GM18498 (cell line): Measurements from ENCODE around the gene MARS1.
"Not testable (repeated sequence)": the region's sequence is repeated elsewhere in the genome, so short reads cannot be mapped to it uniquely, and the experiment has no call there.

ENCODE experiments used
- ATAC-seq: cut with Tn5 transposase; IDR thresholded peaks from one replicate; pipeline ENCODE4 v1.9.1; 2021; ENCODE audit warnings: mild to moderate bottlenecking, moderate library complexity; ENCODE audit not compliant: unreplicated experiment

Gene MARS1

DNA sequence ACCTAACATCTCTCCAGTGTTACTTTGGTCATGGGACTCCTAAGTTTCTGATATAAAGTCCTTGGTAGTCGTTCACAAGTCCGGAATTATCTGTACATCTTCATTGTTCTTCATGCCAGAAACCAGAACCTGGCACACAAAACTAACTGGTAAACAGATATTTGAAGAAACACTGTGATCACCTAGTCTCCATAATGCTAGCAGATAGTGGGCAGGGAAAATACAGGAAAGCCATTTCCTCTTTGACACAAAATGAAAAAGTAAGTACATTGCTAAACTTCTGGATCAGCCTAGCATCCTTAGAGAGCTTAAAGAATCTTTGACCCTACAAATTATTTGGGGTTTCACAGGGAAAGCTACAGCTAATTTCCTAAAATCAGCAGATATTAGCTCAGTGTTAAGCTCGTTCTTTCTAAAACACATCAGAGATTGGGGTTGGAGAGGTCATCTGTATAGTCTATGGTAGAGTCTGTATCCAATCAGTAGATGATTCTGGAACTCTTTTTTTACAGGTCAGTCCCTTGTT is 27.6 kb downstream of the MARS1 start:
- ATAC-seq: no peak

DNA sequence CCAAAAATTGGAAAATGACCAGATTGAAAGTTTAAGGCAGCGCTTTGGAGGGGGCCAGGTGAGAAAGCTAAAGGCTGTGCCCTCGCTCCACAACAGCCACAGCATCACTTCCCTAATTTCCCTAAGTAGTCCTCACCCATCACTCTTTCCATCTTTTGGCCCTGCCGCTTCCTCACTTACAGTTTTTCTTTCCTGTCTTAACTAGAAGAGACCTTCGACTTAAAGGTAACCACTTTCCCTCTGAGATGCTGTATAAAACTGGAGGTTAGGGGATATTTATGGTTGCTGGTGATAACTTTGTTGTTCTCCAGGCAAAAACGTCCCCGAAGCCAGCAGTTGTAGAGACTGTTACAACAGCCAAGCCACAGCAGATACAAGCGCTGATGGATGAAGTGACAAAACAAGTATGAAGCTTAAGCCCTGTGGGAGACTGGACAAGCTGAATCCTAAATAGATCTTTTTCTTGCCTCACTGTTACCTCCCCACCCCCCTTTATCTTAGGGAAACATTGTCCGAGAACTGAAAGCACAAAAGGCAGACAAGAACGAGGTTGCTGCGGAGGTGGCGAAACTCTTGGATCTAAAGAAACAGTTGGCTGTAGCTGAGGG is 28.2 kb downstream of the MARS1 start:
- no peak for ATAC-seq

DNA sequence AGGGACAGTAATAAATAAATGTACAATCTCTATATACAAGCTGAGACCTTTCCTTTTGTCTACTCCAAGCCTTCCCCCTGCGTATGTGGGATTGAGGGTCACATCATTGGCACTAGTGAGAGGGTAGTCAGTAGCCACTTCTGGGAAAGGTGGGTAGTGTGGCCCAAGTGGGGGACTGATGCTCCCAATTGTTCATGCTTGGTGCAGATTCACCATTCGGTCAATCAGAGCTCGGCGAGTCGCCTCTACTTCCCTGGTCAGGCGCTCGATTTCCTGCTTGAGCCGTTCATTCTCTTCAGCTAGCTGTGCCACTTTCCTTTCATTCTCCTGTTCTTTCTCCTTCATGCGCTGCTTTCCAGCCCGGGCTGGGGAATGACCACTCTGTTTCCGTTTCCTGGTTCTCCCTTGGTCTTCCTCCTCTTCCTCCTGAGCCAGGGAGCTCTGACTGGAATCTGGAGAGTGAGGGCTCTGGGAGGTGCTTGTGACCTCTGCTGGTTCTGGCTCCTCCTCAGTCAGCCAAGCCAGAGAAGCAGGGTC is 28.8 kb downstream of the MARS1 start:
- ATAC-seq: no peak

DNA sequence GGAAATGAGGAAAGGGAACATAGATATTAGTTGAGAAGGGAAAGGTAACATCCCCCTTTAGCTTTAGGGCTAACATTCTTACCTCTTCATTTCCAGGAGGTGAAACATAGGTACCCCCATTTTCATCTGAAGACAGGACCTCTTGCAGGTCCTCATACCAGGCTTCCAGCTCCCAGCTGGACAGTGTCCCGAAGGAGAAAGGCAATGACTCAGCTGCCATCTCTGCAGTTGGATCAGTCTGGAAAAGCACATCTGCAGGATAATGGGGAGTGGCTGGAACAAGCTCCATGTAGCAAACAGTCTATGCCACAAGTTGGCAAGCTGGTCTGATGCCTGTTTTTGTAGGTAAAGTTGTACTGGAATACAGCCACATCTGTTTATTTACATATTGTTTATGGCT is 29.3 kb downstream of the MARS1 start:
- no peak for ATAC-seq

DNA sequence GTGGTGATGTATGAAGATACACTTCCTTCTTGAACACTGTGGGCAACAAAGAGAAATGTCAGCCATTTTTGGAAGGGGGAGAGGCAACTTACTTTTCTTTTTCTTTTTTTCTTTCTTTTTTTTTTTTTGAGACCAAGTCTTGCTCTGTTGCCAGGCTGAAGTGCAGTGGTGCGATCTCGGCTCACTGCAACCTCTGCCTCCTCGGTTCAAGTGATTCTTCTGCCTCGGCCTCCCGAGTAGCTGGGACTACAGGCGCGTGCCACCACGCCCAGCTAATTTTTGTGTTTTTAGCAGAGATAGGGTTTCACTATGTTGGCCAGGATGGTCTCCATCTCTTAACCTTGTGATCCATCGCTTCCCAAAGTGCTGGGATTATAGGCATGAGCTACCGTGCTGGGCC is 29.9 kb downstream of the MARS1 start:
- not testable (repeated sequence) for ATAC-seq

DNA sequence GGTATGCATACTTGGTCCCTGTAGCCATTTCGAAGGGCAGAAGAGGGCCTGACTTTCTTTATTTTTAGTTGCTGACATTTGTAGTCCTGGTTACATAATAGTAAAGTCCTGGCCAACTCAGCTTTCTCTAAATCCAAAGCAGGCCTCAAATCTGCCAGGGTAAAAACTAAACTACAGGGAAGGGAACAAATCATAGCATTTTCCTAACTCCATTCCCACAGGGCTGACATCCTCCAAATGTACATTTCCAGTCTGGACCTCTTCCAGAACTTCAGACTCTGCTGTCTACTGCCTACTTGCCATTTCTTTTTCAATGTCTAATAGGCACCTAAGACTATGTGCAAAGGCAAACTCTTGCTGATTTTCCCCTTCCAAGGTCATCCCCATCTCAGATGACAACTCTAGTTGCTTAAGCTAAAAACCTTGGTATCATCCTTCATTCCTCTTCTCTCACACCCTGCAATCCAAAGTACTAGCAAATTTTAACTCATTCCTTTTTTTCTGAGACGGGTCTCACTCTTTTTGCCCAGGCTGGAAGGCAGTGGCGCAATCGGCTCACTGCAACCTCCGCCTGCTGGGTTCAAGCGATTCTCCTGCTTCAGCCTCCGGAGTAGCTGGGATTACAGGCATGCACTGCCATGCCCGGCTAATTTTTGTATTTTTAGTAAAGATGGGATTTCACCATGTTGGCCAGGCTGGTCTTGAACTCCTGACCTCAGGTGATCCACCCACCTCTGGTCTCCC is 30.5 kb downstream of the MARS1 start:
- ATAC-seq: no peak

DNA sequence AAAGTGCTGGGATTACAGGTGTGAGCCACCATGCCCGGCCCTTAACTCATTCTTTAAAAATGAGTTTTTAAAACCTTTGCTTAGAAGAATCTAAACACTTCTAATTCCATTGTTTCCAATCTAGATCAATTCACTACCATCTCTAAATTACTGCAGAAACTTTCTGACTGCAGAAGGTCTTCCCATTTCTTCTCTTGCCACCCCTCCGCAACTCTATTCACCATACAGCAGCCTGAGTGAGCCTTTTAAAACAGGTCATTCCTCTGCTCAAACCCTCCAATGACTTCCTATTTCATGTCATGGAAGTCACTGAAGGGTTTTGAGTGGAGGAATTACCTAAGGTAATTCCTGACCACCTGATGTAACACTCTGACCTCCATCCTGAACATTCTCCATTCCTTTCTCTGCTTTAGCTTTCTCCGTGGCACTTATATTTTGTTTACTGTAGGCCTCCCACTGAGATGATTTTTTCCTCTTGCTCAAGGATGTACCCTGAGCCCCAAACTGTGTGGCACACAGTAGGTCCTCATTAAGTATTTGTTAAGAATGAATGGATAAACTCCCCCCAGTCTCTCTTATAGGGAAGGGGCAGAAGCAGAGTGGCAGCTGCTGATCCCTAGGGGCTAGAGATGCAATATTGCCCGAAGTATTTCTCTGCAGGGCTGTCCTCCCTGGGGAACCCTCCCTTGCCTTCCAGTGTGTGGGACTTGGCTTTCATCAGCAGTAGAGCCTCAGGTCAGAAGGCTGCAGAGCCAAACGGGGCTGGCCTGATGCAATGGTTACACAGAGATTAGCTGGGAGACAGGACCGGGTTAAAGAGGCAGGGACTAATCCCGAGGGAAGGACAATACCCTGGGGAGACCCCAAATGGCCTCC is 31.3 kb downstream of the MARS1 start:
- ATAC-seq: no peak

DNA sequence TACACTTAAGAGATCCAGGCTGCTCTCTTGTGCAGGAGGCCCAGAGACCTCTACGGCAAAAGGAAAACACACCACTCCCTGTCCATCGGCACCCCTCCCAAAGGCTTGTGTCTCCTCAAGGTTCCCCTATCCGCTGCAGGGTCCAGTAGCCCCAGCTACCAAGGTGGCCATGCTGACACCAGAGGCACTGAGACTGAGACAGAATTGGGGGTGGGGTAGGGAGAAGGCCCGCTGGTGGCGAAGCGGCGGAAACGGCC is 31.9 kb downstream of the MARS1 start:
- peak; percentile 2 for ATAC-seq

DNA sequence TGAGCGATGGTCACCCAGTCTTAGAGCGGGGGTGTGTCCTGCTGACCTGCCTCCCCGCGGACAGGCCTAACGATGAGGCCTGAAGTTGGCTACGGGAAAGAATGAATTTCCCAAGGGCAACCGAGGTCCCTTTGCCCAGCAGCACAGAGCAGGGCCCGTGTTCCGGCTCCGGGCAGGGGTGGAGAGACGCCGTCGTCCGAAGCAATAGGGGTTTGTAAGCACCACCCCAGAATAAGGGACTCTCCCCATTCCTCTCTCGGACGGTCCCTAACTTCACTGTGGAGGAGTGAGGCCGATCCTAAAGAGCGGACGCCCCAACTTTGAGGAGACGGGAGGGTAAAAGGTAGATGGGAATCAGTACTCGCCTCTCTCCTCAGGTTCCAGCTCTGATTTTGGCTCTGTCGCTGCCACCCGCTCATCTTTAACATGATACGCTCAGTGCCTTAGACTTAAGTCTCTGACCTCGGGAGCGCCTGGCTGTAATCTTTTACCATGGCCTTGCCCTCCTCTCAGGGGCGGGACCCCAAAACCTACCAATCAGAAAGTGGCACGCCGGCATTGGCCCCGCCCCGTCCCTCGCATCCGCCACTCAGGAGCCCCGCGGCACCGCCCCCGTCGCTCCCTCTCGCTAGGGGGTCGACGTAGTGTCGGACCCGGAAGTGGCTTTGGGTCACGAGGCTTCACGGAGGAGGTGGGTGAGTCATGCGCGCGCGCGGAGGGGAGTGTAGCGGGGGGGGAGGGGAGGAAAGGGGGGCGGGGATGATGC is 32.4 kb downstream of the MARS1 start, which contains the start of gene DDIT3:
DDIT3 (minus strand) TSS at position 462 of the 766 bp plus-strand sequence. CDS start 3,108 bp downstream, outside the sequence.
- peak; percentile 71 for ATAC-seq

DNA sequence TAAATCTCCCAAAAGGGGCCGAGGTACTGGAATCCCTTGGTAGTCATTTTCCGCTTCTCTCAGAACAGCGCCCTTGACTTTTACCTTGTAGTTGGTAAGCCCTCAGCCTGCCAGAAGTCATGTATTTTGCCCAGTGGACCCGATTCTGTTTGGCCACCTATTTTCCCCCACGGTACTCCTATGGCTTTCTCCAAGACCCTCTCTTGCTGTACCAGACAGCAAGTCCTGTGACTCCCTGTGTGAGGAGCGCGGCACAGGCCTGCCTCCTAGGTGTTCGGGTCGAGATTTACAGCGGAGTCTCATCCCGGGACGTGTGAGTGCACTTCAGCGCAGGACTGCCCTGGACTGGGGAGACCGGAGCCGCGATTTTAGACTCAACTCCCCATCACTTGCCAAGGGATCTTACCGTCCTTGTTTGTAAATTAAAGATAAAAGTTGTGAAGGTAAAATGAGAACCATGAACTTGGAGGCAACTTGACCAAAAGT is 33.7 kb downstream of the MARS1 start:
- ATAC-seq: no peak

DNA sequence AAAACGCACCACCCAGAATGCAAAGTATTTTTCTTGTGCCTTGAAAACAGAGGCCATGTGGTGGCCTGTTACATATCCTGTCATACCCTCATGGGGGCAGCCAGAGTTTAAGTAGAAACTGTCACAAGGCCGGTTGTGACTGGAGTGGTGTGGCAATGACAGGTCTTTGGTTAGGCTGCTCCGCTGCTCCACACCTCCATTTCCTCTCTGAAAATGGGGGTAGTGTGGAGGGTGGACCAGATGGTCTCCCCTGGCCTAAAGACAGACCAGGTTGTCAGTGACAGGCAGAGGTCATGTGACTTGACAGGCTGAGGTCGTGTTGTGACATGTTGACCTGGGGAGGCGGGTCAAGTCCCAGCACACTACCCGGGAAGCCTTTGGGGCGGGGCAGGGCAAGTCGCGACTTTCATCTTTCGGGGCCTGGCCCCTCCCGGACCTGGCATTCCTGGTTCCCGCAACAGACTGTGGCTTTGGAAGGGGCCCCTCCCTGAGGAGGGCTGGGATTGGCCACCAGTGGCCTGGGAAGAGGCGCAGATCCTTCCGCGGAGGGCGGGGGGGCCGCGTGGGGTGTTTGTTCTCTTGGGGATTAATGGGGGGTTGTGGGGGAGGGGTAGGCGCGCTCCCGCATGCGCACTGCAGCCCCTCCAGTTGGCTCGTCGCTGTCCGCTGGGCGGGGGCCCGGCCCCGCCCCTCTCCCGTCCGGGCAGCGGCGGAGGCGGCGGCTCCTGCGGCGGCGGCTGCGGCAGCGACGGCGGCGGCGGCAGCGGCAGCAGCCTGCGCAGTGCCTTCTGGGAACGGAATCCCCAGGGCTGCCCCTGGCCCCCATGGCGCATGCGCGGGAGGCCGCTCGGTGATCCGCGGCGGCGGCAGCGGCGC is 34.4 kb downstream of the MARS1 start, which contains the start of gene MBD6:
MBD6 (plus strand) TSS at position 814 of the 876 bp plus-strand sequence. CDS start 1,480 bp downstream, outside the sequence.
- peak; percentile 43 for ATAC-seq

DNA sequence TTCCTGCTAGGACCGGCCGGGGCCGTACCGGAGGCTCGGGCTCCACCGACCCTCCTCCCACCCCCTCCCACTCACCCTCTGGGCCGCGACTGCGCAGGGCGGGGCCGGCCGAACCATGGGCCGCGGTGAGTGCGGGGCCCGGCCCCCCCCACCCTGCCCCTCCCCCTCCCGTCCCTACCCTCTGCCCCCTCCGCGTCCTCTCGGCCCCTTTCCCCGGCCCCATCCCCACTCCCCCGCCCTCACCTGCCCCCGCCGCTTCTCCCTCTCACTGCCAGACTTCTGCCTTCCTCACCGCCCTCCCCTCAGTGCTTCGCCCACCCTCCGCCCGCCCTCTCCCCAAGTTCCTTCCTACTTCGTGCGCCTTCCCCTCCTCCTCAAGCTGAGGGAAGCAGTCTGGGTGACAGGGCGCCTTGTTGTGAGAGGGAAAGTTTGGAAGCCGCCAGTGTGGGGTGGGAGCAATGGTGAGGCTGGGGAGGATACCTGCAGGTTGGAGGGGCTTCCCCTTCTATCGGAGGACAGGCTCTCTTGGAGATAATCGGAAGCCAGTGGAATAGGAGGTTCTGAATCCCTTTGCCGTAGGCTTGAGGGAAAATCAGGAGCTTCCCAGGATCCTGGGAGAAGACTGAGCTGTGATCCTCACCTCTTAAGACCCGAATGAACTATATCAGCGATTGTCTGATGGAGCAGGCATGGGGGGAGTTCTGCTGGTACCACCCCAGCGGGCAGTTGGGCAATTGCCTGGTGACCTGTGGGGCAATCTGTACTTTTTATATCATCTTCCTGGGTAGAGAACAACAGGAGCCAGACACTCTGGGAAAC is 35.2 kb downstream of the MARS1 start:
- ATAC-seq: no peak

DNA sequence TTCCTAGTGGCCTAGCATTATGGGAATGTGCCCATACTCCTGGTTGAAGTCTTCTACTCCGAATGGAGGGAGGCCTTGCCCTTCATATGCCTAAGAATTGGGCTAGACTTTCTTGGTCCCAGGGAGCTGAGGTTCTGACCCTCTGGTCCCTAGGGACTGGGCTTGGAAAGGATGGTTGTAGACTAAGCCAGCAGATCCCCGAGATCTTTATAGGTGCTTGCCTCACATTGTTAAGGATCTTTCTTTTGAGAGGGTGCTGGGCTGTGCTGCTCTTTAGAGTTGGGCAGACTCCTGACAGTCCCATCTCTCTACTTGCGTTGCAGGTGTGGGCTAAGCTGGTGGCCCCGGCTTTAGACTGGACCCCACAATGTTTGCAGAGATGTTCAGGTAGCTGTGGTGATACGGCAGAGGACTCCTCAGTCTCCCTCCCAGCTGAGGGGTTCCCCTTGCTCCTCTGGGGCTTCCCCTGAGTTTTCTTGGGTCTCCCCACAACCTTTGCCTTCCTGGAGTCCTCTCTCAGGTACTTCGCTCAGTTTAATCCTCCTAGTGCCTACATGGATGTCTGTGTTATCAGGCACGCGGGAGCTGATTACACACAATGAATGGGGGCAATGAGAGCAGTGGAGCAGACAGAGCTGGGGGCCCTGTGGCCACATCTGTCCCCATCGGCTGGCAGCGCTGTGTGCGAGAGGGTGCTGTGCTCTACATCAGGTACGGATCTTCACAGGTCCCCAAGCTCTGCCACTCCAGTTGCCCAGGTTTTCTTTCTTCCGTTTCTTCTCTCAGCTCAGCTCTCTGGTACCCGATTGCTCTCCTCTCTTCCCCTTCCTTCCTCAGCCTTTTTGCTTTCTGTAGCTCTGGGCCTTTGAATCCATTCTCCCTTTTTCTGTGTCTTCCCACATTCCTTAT is 36.1 kb downstream of the MARS1 start:
- no peak for ATAC-seq

DNA sequence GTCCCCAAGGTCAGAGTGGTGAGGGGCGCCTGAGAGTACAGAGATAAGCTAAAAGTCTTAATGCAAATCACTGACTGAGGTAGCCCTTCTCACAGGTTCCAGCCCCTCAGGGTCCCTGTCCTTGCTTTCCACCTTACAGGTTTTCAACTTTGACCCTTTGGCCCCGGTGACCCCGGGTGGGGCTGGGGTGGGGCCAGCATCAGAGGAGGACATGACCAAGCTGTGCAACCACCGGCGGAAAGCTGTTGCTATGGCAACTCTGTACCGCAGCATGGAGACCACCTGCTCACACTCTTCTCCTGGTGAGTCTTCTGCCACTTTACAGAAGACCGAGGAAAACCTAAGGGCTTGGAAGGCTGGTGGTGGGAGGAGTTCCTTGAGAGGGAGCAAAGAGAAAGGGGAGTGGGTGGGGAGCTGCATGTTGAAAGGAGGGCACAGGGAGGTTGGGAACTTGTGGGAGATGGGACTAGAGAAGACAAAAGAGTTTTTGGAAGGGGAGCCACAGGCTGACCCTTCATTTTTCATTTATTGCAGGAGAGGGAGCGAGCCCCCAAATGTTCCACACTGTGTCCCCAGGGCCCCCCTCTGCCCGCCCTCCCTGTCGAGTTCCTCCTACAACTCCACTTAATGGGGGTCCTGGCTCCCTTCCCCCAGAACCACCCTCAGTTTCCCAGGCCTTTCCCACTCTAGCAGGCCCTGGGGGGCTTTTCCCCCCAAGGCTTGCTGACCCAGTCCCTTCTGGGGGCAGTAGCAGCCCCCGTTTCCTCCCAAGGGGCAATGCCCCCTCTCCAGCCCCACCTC is 37.1 kb downstream of the MARS1 start:
- no peak for ATAC-seq

DNA sequence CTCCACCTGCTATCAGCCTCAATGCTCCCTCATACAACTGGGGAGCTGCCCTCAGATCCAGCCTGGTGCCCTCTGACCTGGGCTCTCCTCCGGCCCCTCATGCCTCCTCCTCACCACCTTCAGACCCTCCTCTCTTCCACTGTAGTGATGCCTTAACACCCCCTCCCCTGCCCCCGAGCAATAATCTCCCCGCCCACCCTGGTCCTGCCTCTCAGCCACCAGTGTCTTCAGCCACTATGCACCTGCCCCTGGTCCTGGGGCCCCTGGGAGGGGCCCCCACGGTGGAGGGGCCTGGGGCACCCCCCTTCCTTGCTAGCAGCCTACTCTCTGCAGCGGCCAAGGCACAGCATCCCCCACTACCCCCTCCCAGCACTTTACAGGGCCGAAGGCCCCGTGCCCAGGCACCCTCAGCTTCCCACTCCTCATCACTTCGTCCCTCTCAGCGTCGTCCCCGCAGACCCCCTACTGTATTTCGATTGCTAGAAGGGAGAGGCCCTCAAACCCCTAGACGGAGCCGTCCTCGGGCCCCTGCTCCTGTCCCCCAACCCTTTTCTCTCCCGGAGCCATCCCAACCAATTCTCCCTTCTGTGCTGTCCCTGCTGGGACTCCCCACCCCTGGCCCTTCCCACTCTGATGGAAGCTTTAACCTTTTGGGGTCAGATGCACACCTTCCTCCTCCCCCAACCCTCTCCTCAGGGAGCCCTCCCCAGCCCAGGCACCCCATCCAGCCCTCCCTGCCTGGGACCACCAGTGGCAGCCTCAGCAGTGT is 37.9 kb downstream of the MARS1 start:
- ATAC-seq: no peak
